Non-pigmented ciliary epithelial cell (primary cell): ENCODE measurements around the gene TMEM126A.
A peak's percentile ranks its signal among the peaks of the same experiment; 100 is the strongest.
"Not testable (repeated sequence)": the region's sequence is repeated elsewhere in the genome, so short reads cannot be mapped to it uniquely, and the experiment has no call there.

Source experiments
- DNase-seq: peaks from one replicate; pipeline ENCODE4 v3.0.0-alpha.2; 2010; ENCODE audit warnings: low read depth

The TMEM126A gene

GRCh38 chr11:85658180-85658579 lies 10.4 kb downstream of the TMEM126A start:
- no peak for DNase-seq

- DNase-seq, result no peak
Observed at GRCh38 chr11:85661972-85662664, 14.4 kb downstream of the TMEM126A start.

DNA sequence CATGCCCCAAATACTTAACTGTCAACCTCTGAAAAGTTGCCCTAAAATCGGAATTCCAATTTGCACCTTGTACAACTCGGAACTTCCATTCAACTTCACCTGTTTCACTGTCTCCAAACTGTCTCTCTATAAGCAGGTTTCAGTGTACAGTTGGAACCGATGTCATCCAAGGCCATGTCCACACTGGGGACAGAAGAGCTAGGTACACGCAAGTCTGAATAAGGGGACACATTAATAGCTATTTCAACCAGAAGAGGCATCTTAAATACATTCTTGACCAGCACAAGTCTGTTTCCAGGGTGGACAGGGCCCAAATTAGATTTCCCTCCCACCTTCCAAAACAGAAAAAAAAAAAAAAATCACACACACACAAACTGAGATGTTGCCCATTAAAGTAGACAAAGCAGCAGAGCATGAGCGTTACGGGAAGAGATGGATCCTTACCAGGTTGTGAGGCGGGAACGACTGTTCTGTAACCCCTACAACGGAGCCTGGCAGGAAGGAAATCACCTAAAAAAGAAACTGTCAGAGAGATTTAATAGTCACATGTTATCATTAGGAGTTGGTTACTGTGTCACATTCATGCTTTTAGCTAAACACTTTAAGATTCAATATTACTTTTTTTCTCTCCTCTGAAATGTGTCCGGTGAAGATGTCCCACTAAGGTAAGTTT lies 15.4 kb downstream of the TMEM126A start:
- DNase-seq, result no peak

DNA sequence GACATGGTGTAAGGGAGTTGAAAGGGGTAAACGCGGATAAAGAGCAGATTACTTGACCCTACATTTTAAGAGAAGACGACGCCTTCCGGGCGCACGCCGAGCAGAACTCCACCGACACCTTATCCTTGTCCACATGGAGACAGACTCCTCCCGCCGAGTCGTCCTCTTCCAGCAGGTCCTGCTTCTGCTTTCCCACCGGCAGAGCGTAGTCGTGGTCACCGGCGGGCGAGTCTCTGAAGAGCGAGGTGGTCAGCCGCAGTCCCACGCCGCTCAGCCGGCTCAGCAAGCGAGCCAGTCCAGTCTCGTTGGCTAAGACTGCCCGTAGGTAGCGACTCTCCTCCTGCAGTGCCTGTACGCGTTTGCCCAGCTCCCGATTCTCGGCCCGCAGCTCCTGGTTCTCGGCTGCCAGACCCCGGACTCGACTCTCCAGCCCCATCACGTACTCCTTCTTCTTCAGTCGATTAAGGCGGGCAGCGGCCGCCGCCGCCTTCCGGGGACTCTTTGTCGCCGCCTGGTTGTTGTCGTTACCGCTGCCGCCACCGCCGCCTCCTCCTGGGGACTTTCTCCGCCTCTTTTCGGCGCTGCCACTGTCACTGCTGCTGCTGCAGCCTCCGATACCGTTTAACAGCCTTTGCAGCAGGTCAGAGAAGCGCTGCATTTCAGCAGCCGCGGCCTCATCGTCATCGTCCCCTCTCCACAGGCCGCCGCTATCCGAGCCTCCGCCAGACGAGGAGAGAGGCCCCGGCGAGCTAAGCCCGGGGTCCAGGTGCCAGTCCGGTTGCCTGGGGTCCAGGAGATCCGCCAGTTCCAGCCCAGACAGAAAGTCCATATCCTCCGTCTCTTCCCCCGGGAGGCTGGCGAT lies 16.2 kb downstream of the TMEM126A start:
- no peak for DNase-seq

DNA sequence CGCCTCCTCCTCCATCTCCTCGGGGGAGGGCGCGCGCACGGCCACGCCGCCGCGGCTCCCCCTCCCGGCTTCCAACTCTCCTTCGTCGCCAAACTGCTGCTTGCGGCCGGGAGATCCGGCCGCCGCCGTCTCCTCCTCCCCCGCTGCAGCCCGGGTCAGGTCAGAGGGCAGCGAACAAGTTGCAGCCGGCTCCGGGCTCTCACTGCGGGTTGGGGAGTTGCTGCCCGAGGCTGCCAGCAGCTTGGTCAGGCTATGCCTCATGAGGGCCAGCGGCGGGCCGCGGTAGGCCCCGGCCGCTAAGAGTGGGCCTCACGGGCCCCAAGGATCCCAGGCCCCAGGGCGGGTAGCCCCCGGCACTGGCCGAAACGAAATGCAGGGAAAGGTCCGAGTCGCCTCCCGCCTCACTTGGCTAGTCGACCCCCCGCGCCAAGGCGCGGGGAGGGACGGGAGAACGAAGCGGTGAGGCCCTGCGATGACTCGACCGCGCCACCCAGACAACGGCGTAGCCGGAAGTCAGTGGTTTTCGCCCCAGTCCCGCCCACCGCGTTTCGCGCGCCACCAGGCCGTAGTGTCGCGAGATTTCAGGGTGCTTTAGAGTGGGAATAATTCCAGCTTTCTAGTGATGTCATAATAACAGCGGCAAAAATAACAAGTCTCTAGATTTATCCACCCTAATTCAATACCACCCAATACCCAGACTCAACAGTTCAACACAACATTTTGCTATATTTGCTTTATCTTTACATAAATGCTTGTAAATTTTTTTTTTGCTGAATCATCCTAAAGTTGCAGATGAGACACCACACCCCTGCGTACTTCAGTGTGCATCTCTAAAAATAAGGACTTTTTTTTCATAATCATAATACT lies 17.1 kb downstream of the TMEM126A start, which contains the start of gene CREBZF:
TSS of gene CREBZF (minus strand) at position 515 of the 867 bp plus-strand sequence. CDS start at position 261, 254 bp downstream.
- DNase-seq, result peak; percentile 68

GRCh38 chr11:85665733-85666132 lies 18.0 kb downstream of the TMEM126A start:
- DNase-seq, result no peak

DNA sequence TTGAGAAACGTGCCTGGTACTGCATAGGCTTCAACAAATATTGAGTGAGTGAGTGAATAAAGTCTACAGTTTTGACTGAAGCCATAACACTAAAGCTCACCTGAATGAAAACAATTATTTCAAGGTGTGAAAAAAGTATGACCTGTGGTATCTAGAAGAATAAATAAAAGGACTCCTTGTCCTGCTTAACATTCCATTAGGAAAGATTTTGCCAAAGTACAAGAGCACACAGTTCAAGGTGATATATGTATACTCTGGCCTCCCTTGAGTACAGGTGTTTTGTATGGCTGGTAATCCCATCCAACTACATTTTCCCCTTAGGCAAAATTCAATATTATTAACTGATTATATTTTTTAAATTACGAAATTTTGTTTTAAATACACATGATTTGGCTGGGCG lies 18.9 kb downstream of the TMEM126A start:
- no peak for DNase-seq

- DNase-seq, result no peak
Observed at GRCh38 chr11:85668157-85668556, 20.4 kb downstream of the TMEM126A start.

DNA sequence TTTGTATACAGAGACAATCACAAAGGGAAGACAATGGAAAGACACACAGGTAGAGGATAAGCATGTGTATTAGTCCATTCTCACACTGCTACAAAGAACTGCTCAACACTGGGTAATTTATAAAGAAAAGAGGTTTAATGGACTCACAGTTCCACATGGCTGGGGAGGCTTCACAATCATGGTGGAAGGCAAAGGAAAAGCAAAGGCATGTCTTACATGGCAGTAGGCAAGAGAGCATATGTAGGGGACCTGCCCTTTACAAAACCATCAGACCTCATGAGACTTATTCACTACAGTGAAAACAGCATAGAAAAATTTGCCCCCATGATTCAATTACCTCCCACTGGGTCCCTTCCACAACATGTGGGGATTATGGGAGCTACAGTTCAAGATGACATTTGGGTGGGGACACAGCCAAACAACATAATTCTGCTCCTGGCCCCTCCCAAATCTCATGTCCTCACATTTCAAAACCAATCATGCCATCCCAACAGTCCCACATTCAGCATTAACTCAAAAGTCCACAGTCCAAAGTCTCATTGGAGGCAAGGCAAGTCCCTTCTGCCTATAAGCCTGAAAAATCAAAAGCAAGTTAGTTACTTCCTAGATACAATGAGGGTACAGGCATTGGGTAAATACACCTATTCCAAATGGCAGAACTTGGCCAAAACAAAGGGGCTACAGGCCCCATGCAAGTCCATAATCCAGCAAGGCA lies 23.3 kb downstream of the TMEM126A start:
- not testable (repeated sequence) for DNase-seq

GRCh38 chr11:85672105-85672902 lies 24.5 kb downstream of the TMEM126A start:
- DNase-seq, result no peak

DNA sequence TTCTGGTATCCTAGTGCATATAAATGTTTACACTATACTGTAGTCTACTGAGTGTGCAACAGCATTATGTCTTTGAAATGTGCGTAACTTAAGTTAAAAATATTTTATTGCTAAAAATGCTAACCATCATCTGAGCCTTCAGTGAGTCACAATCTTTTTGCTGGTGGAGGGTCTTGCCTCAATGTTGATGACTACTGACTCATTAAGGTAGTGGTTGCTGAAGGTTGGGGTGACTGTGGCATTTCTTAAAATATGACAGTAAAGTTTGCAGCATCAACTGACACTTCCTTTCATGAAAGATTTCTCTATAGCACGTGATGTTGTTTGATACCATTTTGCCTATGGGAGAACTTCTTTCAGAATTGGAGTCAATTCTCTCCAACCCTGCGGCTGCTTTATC lies 25.6 kb downstream of the TMEM126A start:
- DNase-seq, result no peak

GRCh38 chr11:85679576-85679975 lies 31.8 kb downstream of the TMEM126A start:
- DNase-seq, result no peak

DNA sequence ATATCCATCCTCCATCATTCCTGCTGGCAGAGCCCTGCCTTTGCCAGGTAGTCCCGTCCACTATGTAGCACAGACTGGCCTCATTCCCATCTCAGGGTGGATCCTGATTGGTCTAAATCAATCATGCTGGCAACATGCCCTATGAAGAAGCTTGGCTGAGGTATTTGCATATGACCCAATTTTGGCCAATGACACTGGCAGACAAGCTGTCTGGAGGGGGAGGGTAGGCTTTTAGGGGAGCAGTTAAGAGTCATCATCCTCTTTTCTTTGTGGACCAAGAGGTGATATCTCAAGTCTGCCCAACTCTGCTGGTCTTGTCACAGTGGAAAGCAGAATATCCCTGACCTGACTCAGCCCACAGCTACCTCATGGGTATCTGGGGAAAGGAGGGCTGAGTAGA lies 33.1 kb downstream of the TMEM126A start:
- no peak for DNase-seq

GRCh38 chr11:85682330-85683305 lies 34.9 kb downstream of the TMEM126A start:
- no peak for DNase-seq

GRCh38 chr11:85685125-85685819 lies 37.5 kb downstream of the TMEM126A start:
- DNase-seq, result no peak

GRCh38 chr11:85685820-85686459 lies 38.2 kb downstream of the TMEM126A start, which contains the start of gene CCDC89:
Gene CCDC89, minus strand, starts transcription at chr11:85686195. Its CDS starts 65 bp downstream, at chr11:85686130.
- no peak for DNase-seq

GRCh38 chr11:85694385-85694980 lies 46.7 kb downstream of the TMEM126A start:
- DNase-seq, result peak; percentile 30
